Cardiac fibroblast (primary cell): ENCODE measurements around the gene MKKS.
A peak's percentile ranks its signal among the peaks of the same experiment; 100 is the strongest.

Source experiments
- DNase-seq, 2 donors: peaks; one replicate each; pipeline versions ENCODE4 v3.0.0 to v3.0.0-alpha.2; 2010; ENCODE audit warnings: low read depth in 2 of 2
- H3K4me3 ChIP-seq, 2 donors: replicated peaks in 1 of 2; 1 replicate in 1 of 2; 2 replicates in 1 of 2; pipeline ENCODE4 v1.5.1; 2011; ENCODE audit warnings: low read depth in 2 of 2, low read length in 2 of 2, mild to moderate bottlenecking in 2 of 2, moderate library complexity in 1 of 2
- CTCF ChIP-seq: IDR thresholded peaks from one replicate; pipeline ENCODE4 v1.5.1; 2011; ENCODE audit warnings: low read depth, mild to moderate bottlenecking, low read length, inconsistent platforms

The MKKS gene

GRCh38 chr20:10467681-10468339 is 33.8 kb upstream of the MKKS start:
- TF ChIP-seq CTCF = no peak
- peak; percentile 25 to 40 for DNase-seq
- no peak overlapping the region for H3K4me3 ChIP-seq

- H3K4me3 ChIP-seq = no peak overlapping the region
- no peak for DNase-seq
- TF ChIP-seq CTCF = no peak
These were observed 32.8 kb upstream of the MKKS start for GRCh38 chr20:10466855-10467254.

GRCh38 chr20:10466325-10466724 is 32.3 kb upstream of the MKKS start:
- peak in 1 of 2 donors; percentile 60 for DNase-seq
- no peak for TF ChIP-seq CTCF
- H3K4me3 ChIP-seq = no peak overlapping the region

- no peak overlapping the region for H3K4me3 ChIP-seq
- DNase-seq = no peak
- TF ChIP-seq CTCF = no peak
These were observed 31.1 kb upstream of the MKKS start for GRCh38 chr20:10465135-10465534.

GRCh38 chr20:10463622-10464021 is 29.6 kb upstream of the MKKS start:
- no peak overlapping the region for H3K4me3 ChIP-seq
- no peak for TF ChIP-seq CTCF
- DNase-seq = peak in 1 of 2 donors; percentile 73

GRCh38 chr20:10462516-10462915 is 28.5 kb upstream of the MKKS start:
- TF ChIP-seq CTCF = no peak
- no peak for DNase-seq
- H3K4me3 ChIP-seq = no peak overlapping the region

GRCh38 chr20:10461495-10461894 is 27.5 kb upstream of the MKKS start:
- no peak for DNase-seq
- H3K4me3 ChIP-seq = no peak overlapping the region
- TF ChIP-seq CTCF = no peak
